Liver (tissue), 9 donors: ENCODE data around the gene SYNGR3. TPM values are rescaled to one million over a fixed set of nuclear protein-coding genes. Genes with fewer than 3 reads are reported as not detected.

Experiments used
- DNase-seq: peaks from one replicate; pipeline ENCODE4 v3.0.0-alpha.2; 2017; ENCODE audit warnings: low spot score
- H3K27ac ChIP-seq, 2 donors: one replicate each; pipeline ENCODE4 v1.7.0; 2013; ENCODE audit warnings: inconsistent platforms in 2 of 2, low read length in 2 of 2, control low read depth in 1 of 2, low read depth in 1 of 2, mild to moderate bottlenecking in 1 of 2
- H3K27me3 ChIP-seq, 4 donors: one replicate each; pipeline versions ENCODE4 v1.6.1 to v1.7.0; 2013; ENCODE audit warnings: low read length in 3 of 4, inconsistent platforms in 1 of 4, mild to moderate bottlenecking in 1 of 4, moderate library complexity in 1 of 4; ENCODE audit not compliant: control insufficient read depth in 4 of 4, insufficient read depth in 4 of 4
- H3K36me3 ChIP-seq, 4 donors: one replicate each; pipeline versions ENCODE4 v1.6.1 to v1.7.0; 2013; ENCODE audit warnings: low read length in 3 of 4, mild to moderate bottlenecking in 3 of 4, low read depth in 1 of 4, moderate library complexity in 1 of 4; ENCODE audit not compliant: control insufficient read depth in 4 of 4, insufficient read depth in 3 of 4
- H3K4me1 ChIP-seq, 4 donors: one replicate each; pipeline versions ENCODE4 v1.6.1 to v1.7.0; 2013; ENCODE audit warnings: low read length in 3 of 4, mild to moderate bottlenecking in 3 of 4, moderate library complexity in 1 of 4; ENCODE audit not compliant: control insufficient read depth in 4 of 4, insufficient read depth in 4 of 4
- H3K4me3 ChIP-seq, 3 donors: one replicate each; pipeline versions ENCODE4 v1.6.1 to v1.7.0; 2013; ENCODE audit warnings: low read length in 3 of 3, control low read depth in 1 of 3, low read depth in 1 of 3, mild to moderate bottlenecking in 1 of 3
- H3K9ac ChIP-seq, 2 donors: one replicate each; pipeline ENCODE4 v1.7.0; 2013; ENCODE audit warnings: low read length in 2 of 2, mild to moderate bottlenecking in 2 of 2, moderate library complexity in 2 of 2, control low read depth in 1 of 2, low read depth in 1 of 2
- H3K9me3 ChIP-seq, 4 donors: one replicate each; pipeline versions ENCODE4 v1.6.1 to v1.7.0; 2013; ENCODE audit warnings: low read length in 3 of 4; ENCODE audit not compliant: control insufficient read depth in 4 of 4
- CTCF ChIP-seq: fragments of 150-350 bp; IDR thresholded peaks from 2 replicates; pipeline ENCODE4 v1.5.1; 2017; ENCODE audit warnings: improper control_type of control experiment, low read depth, low read length; ENCODE audit not compliant: missing input control
- EGR1 ChIP-seq, 2 donors: IDR thresholded peaks; 2 replicates each; pipeline ENCODE4 v1.6.1; 2016 to 2018; ENCODE audit warnings: antibody characterized with exemption in 2 of 2, low read depth in 2 of 2
- GABPA ChIP-seq, 2 donors: IDR thresholded peaks in 1 of 2; conservative IDR thresholded peaks in 1 of 2; 2 replicates each; pipeline ENCODE4 v1.6.1; 2016; ENCODE audit warnings: antibody characterized with exemption in 2 of 2, mild to moderate bottlenecking in 1 of 2, moderate library complexity in 1 of 2
- JUND ChIP-seq, 2 donors: IDR thresholded peaks; 2 replicates each; pipeline ENCODE4 v1.6.1; 2016; ENCODE audit warnings: antibody characterized with exemption in 2 of 2
- RAD21 ChIP-seq, 2 donors: IDR thresholded peaks; 2 replicates each; pipeline ENCODE4 v1.6.1; 2016; ENCODE audit warnings: antibody characterized with exemption in 2 of 2, mild to moderate bottlenecking in 2 of 2
- RXRA ChIP-seq, 2 donors: IDR thresholded peaks; 2 replicates each; pipeline ENCODE4 v1.6.1; 2017 to 2018; ENCODE audit warnings: antibody characterized with exemption in 2 of 2, mild to moderate bottlenecking in 1 of 2
- YY1 ChIP-seq: IDR thresholded peaks from 2 replicates; pipeline ENCODE4 v1.6.1; 2016; ENCODE audit warnings: antibody characterized with exemption, mild to moderate bottlenecking
- WGBS: extraction: QIAGEN DNeasy Blood & Tissue Kit; methylation state at CpG from one replicate; pipeline ENCODE4 v1.1.7; 2013; 5-methylcytosine and 5-hydroxymethylcytosine counted together
- polyA plus RNA-seq, 2 donors: library from polyadenylated mRNA; stranded (reverse) in 1 of 2; unstranded in 1 of 2; fragments of 200-250 nt in 1 of 2; fragments of >200 nt in 1 of 2; fragmentation: Nextera tagmentation in 1 of 2; extraction: Ambion mirVana in 1 of 2; gene quantifications; one replicate each; pipeline versions ENCODE4 v1.2.1 to v1.2.3, GENCODE V29; 2013 to 2015
- total RNA-seq, 2 donors: library from RNA; depleted of rRNA; stranded (reverse); fragments of >200 nt; gene quantifications; one replicate each; pipeline ENCODE4 v1.2.3, GENCODE V29; 2014
- TF ChIP-seq, protein P1 (sequence below): IDR thresholded peaks from 2 replicates; pipeline ENCODE4 v1.6.1; 2016; ENCODE audit warnings: antibody characterized with exemption, mild to moderate bottlenecking
- TF ChIP-seq, protein P2 (sequence below): IDR thresholded peaks from 2 replicates; pipeline ENCODE4 v1.6.1; 2016; ENCODE audit warnings: antibody characterized with exemption
- TF ChIP-seq, protein P3 (sequence below): IDR thresholded peaks from 2 replicates; pipeline ENCODE4 v1.6.1; 2016; ENCODE audit warnings: antibody characterized with exemption
- donor health status: healthy.
- donor health status: healthy.
- donor health status: healthy.
- donor health status: healthy.
- donor health status: healthy.

The SYNGR3 gene
- total and polyA plus RNA-seq, 4 donors, result 0.09 to 0.47 (median 0.17) TPM; not detected in 1

DNA sequence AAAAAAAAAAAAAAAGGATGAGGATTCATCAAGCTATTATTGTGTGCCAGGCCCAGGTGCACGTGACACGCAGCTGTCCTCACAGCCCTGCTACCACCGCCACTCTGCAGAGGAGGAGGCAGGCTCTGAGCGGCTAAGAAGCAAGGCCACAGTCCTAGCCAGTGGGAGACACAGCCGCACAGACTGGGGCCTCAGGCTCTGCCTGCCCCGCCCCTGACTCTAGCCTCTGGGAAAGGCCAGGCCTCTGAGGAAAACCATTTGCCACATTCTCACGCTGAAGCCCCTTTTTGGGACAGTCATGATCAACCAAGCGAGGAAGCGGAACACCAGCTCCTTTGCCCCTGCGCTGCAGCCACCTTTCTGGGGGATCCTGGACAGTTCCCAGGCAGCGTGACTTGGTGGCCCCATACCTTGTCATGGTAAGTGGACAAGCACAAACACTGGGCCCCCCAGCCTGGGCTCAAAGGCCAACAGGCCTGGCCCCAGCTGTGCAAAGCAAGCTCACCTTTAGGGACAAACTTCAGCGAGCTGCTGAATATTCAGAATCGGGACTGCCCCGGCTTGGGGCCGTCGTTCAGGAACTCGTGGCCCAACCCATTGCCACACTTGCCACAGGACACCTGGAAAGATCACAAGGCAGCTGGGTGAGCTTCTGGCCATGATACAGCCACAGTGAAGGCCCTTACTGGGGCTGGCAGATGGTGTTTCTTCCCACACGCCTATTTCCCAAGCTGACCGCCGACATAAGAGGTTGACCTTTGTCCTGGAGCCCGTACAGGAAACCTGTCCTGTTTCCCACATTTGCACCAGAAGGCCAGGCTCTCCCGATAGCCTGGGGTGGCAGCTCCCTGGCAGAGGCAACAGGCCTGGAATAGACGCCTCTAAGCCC is 49.3 kb upstream of the SYNGR3 start (continued):
- no peak for TF ChIP-seq RAD21 (IDR thresholded peaks at IDR 0.05)
- TF ChIP-seq, protein P1, sequence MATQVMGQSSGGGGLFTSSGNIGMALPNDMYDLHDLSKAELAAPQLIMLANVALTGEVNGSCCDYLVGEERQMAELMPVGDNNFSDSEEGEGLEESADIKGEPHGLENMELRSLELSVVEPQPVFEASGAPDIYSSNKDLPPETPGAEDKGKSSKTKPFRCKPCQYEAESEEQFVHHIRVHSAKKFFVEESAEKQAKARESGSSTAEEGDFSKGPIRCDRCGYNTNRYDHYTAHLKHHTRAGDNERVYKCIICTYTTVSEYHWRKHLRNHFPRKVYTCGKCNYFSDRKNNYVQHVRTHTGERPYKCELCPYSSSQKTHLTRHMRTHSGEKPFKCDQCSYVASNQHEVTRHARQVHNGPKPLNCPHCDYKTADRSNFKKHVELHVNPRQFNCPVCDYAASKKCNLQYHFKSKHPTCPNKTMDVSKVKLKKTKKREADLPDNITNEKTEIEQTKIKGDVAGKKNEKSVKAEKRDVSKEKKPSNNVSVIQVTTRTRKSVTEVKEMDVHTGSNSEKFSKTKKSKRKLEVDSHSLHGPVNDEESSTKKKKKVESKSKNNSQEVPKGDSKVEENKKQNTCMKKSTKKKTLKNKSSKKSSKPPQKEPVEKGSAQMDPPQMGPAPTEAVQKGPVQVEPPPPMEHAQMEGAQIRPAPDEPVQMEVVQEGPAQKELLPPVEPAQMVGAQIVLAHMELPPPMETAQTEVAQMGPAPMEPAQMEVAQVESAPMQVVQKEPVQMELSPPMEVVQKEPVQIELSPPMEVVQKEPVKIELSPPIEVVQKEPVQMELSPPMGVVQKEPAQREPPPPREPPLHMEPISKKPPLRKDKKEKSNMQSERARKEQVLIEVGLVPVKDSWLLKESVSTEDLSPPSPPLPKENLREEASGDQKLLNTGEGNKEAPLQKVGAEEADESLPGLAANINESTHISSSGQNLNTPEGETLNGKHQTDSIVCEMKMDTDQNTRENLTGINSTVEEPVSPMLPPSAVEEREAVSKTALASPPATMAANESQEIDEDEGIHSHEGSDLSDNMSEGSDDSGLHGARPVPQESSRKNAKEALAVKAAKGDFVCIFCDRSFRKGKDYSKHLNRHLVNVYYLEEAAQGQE, result peak; percentile 50

DNA sequence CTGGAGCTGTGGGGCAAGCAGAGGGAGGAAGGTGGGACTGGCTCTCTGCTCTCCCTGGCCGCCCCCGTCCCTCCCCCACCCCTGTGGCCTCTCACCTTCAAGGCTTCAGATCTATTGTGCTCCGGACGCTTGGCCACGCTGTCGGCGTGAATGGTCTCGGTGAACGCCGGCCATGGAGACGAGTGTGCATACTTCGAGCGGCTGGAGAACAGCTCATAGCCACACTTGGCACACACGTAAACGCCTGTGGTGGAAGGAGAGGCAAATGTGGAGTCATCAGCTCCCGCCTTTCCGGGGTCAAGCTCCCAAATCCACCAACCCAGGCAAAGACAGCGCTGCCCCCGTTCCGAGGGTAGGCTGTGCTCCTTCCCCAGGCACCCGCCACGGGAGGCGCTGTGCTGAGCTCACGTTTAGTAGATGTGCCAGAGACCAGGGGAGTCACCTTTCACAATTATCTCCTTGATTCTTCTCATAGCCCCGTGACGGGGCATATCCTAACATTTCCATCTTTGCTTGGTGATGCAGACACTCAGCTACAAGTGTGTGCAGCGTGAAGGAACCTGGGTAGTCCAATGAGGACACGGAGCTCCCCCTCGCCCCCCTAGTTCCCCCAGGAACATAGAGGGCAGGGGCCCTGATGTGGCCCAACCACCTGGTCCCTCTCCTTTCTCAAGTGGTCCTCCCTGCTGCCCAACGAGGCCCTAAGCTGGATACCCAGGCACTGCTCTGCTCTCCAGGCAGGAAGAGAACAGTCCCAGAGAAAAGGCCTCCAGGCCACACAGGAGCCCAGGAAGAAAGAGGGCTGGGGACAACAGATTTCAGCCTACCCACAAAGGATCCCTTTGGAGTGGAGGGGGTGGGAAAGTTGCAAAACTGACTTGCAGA is 48.4 kb upstream of the SYNGR3 start:
- Histone ChIP-seq H3K4me3 (peak overlapping the region; percentile 65 to 92 (median 91)), H3K9ac (peak overlapping the region; percentile 75 to 77), H3K4me1 (peaks cover 11 to 61% (median 43%) of the 10 kb centered on the region in 4 donors), H3K36me3 (peaks cover 4 to 26% (median 17%) of the 10 kb centered on the region in 4 donors), H3K27ac (peak overlapping the region; percentile 95 to 96), H3K9me3 (no peaks in the 10 kb centered on the region), H3K27me3 (no peaks in the 10 kb centered on the region)
- TF ChIP-seq CTCF (peak; percentile 45), GABPA (IDR thresholded peaks at IDR 0.05 in 1 of 2, conservative IDR thresholded peaks at IDR 0.05 in 1 of 2) (no peak), RAD21 (IDR thresholded peaks at IDR 0.05) (peak in 1 of 2 donors; percentile 55)
- 42% methylated on average over 30 of the region's 30 CpGs for WGBS
- no peak for DNase-seq

DNA sequence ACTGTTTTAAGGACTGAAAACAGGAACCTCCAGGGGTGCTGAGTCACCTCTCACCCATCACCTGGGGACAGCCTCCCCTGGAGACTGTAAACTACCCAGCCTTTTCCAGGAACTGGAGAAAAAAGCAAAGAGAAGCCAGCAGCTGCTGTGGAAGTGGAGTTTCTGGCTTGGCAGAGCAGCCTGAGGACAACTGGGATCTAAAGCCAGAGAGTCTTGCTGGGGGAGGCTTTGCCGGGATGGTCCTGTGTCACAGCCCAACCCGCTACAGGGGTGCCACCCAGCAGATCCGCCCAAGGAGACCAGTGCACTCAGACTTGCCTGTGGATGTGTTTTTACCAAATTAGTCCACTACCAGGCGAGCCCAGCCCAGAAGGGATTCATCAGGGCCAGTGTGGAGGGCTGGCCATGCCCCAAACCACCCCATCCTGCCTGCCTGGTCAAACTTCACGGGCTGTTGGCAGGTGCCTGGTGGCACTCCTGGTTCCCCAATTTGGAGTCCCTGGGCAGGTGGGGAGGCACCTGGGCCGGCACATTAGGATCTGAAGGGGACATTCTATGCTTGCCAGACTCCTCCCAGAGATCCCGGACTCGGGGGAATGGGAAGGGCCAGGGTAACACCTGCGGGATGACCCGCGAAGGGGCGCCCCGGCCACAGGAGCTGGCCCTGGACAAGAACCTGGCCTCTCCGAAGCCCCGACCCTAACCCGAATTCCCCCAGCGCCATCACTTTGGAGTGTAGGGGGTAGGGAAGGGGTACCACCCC is 47.5 kb upstream of the SYNGR3 start:
- 13% methylated on average over 17 of the region's 17 CpGs for WGBS
- Histone ChIP-seq H3K9ac (peak overlapping the region; percentile 75 to 77), H3K4me1 (peaks cover 11 to 60% (median 43%) of the 10 kb centered on the region in 4 donors), H3K36me3 (peaks cover 4 to 20% (median 14%) of the 10 kb centered on the region in 4 donors), H3K4me3 (peak overlapping the region; percentile 65 to 92 (median 91)), H3K27ac (peak overlapping the region; percentile 95 to 96), H3K9me3 (no peaks in the 10 kb centered on the region), H3K27me3 (no peaks in the 10 kb centered on the region)
- no peak for TF ChIP-seq RXRA (IDR thresholded peaks at IDR 0.05)
- TF ChIP-seq EGR1 (IDR thresholded peaks at IDR 0.05; ENCODE audit: low read depth in 2 of 2), result no peak
- TF ChIP-seq, protein P2, sequence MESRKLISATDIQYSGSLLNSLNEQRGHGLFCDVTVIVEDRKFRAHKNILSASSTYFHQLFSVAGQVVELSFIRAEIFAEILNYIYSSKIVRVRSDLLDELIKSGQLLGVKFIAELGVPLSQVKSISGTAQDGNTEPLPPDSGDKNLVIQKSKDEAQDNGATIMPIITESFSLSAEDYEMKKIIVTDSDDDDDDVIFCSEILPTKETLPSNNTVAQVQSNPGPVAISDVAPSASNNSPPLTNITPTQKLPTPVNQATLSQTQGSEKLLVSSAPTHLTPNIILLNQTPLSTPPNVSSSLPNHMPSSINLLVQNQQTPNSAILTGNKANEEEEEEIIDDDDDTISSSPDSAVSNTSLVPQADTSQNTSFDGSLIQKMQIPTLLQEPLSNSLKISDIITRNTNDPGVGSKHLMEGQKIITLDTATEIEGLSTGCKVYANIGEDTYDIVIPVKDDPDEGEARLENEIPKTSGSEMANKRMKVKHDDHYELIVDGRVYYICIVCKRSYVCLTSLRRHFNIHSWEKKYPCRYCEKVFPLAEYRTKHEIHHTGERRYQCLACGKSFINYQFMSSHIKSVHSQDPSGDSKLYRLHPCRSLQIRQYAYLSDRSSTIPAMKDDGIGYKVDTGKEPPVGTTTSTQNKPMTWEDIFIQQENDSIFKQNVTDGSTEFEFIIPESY, result no peak
- TF ChIP-seq JUND (IDR thresholded peaks at IDR 0.05), result no peak
- TF ChIP-seq, protein P3, sequence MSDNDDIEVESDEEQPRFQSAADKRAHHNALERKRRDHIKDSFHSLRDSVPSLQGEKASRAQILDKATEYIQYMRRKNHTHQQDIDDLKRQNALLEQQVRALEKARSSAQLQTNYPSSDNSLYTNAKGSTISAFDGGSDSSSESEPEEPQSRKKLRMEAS, result no peak
- TF ChIP-seq YY1, result no peak
- peak; percentile 4 for TF ChIP-seq CTCF
- DNase-seq, result no peak
